GM12872 (cell line): Measurements from ENCODE around the gene IKZF4.

Experiments used
- TF ChIP-seq, protein P1 (sequence below): IDR thresholded peaks from 3 replicates; pipeline ENCODE4 v1.5.1; 2011; ENCODE audit warnings: low read depth, mild to moderate bottlenecking, low read length, moderate library complexity; ENCODE audit not compliant: insufficient read depth

The IKZF4 gene

DNA sequence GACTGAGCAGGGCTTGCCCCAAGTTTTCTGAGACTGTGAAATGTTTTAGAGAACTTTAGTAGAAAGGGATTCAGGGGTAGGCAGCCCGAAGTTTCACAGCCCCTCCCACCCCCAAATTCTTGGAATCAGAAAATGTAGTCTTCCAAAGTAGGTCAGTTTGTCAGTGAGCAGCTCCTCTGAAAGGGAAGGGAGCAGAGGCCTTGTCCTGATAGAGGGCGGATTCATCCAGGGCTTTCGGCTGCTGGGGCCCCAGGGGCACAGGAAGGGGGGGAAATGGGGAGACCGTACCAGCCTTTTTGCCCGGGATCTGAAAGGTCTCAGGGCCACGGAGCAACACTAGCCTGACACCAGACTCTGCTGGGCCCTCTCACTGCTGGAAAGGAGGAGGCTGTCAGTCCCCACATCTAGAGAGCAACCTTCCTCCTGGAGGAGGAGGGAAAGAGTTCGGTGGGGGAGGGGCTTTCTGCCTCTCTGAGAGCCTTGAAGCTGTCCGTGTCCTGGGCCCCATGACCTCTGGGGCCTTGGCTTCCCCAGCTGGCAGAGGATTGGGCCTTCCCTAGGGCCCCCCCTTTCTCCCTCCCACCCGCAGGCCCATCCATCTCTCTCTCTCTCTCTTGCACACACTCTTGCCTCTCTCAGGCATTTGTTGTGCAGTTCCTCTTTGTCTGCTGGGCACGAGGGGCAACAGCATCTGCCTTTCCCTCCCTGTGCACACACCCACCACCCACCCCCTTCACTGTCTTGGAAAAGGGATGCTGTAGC lies at the start of gene IKZF4:
Gene IKZF4 (plus strand): TSS at position 621 of the 762 bp plus-strand sequence. CDS start 451 bp downstream, outside the sequence.
- TF ChIP-seq, protein P1, sequence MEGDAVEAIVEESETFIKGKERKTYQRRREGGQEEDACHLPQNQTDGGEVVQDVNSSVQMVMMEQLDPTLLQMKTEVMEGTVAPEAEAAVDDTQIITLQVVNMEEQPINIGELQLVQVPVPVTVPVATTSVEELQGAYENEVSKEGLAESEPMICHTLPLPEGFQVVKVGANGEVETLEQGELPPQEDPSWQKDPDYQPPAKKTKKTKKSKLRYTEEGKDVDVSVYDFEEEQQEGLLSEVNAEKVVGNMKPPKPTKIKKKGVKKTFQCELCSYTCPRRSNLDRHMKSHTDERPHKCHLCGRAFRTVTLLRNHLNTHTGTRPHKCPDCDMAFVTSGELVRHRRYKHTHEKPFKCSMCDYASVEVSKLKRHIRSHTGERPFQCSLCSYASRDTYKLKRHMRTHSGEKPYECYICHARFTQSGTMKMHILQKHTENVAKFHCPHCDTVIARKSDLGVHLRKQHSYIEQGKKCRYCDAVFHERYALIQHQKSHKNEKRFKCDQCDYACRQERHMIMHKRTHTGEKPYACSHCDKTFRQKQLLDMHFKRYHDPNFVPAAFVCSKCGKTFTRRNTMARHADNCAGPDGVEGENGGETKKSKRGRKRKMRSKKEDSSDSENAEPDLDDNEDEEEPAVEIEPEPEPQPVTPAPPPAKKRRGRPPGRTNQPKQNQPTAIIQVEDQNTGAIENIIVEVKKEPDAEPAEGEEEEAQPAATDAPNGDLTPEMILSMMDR = no peak

- TF ChIP-seq, protein P1 = no peak
Measured at GRCh38 chr12:55972042-55972441, 48.8 kb upstream of the IKZF4 start.

DNA sequence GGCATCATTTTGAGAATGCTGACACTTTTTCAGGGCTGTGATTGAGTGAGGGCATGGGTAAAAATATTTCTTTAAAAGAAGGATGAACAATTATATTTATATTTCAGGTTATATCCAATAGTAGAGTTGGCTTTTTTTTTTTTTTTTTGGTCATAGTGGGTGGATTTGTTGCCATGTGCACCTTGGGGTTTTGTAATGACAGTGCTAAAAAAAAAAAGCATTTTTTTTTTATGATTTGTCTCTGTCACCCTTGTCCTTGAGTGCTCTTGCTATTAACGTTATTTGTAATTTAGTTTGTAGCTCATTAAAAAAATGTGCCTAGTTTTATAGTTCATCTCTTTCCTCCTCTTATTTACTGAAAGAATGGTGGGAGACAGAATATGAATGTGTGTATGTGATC lies 48.4 kb upstream of the IKZF4 start:
- TF ChIP-seq, protein P1 = no peak

GRCh38 chr12:55972911-55973598 lies 47.8 kb upstream of the IKZF4 start:
- TF ChIP-seq, protein P1 = no peak

DNA sequence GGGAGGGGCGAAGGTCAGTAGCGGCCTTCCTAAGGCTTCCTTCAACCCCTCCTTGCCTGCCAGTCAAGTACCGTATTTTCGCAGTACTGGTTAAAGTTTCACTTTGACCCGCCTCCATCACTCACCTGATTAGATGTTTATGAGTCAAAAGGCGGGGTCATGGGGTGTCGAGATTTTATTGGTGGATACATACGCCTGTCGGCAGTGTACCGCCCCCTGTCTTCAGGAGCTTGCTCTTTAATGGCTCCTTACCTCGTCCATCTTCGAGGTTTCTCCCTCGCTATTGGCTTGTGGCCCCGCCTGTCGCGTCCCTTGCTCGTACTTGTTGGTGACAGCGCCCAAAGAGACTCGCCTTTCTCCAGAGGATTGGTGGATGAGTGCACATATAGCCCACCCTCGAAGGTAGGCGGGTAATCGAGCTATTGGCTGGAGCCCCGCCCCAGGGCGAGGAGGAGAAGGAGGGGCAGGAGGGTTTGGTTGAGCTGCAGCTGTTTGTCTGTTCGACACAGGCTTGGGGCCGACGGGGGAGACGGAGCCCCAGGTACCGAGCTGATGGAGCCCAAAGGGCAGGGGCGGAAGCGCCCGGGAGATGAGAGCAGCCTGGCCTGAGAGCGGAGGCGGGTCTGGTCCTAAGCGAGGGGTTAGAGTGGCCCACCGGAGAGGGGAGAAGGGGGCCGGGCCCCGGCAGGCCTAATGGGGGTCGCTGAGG lies 47.1 kb upstream of the IKZF4 start, which contains the start of gene RAB5B:
Gene RAB5B (plus strand): TSS at position 480 of the 709 bp plus-strand sequence. CDS start 12,883 bp downstream, outside the sequence.
- TF ChIP-seq, protein P1 = no peak

GRCh38 chr12:55974308-55974730 lies 46.5 kb upstream of the IKZF4 start:
- TF ChIP-seq, protein P1 = no peak

- TF ChIP-seq, protein P1 = no peak
Measured at GRCh38 chr12:55978393-55978792, 42.5 kb upstream of the IKZF4 start.
